ENCODE measurements around the gene HOXA7. TPM values are rescaled to one million over a fixed set of nuclear protein-coding genes. Genes with fewer than 3 reads are reported as not detected.

Gene HOXA7
- 4.0 to 5.2 TPM (median 5.0 TPM) in 5 replicates for total RNA-seq (2022; extraction: Qiagen RNA extraction; ENCODE audit: low read depth)

GRCh38 chr7:27156508-27156898 lies at the start of gene HOXA7:
HOXA7 (minus strand) TSS chr7:27156675; CDS start chr7:27156545, 130 bp downstream.

GRCh38 chr7:27199849-27200760 lies 43.6 kb upstream of the HOXA7 start, which contains the start of gene HOXA13:
HOXA13 (minus strand) TSS chr7:27200091; CDS start chr7:27200077, 14 bp downstream.

GRCh38 chr7:27185013-27185853 lies 28.8 kb upstream of the HOXA7 start, which contains the start of gene HOXA11:
HOXA11 (minus strand) TSS chr7:27185232; CDS start chr7:27185144, 88 bp downstream.

GRCh38 chr7:27173956-27174873 lies 17.7 kb upstream of the HOXA7 start, which contains the start of gene HOXA10:
HOXA10 (minus strand) TSS chr7:27174320; CDS start chr7:27174306, 14 bp downstream.

GRCh38 chr7:27165089-27165995 lies 8.9 kb upstream of the HOXA7 start, which contains the start of gene HOXA9:
HOXA9 (minus strand) TSS chr7:27165537; CDS start chr7:27165457, 80 bp downstream.

GRCh38 chr7:27151931-27152815 lies 4.3 kb downstream of the HOXA7 start, which contains the start of gene HOXA3:
HOXA3 (minus strand) TSS chr7:27152583; CDS start chr7:27110640, 41,943 bp downstream.

GRCh38 chr7:27147199-27148030 lies 9.1 kb downstream of the HOXA7 start, which contains the start of gene HOXA6:
HOXA6 (minus strand) TSS chr7:27147774; CDS start chr7:27147749, 25 bp downstream.

GRCh38 chr7:27143023-27143949 lies 13.2 kb downstream of the HOXA7 start, which contains the start of gene HOXA5:
HOXA5 (minus strand) TSS chr7:27143681; CDS start chr7:27143607, 74 bp downstream.

GRCh38 chr7:27130540-27131389 lies 25.7 kb downstream of the HOXA7 start, which contains the start of gene HOXA4:
HOXA4 (minus strand) TSS chr7:27130757; CDS start chr7:27130733, 24 bp downstream.

Other genes with a start within 250 kb of the HOXA7 start
- gene HOXA1, start 60.7 kb downstream of the HOXA7 start, total RNA-seq (2022; extraction: Qiagen RNA extraction; ENCODE audit: low read depth): 2.2 to 4.1 TPM (median 3.5 TPM) in 5 replicates
- gene HOXA2, start 54.0 kb downstream of the HOXA7 start, total RNA-seq (2022; extraction: Qiagen RNA extraction; ENCODE audit: low read depth): 0.77 to 1.4 TPM (median 0.98 TPM) in 5 replicates
- 2.0 to 2.9 TPM (median 2.4 TPM) in 5 replicates for gene HOXA4, start 25.9 kb downstream of the HOXA7 start, total RNA-seq (2022; extraction: Qiagen RNA extraction; ENCODE audit: low read depth)
- 2.8 to 7.5 TPM (median 6.6 TPM) in 5 replicates for gene HOXA5, start 13.0 kb downstream of the HOXA7 start, total RNA-seq (2022; extraction: Qiagen RNA extraction; ENCODE audit: low read depth)
- gene HOXA6, start 8.9 kb downstream of the HOXA7 start, total RNA-seq (2022; extraction: Qiagen RNA extraction; ENCODE audit: low read depth): 0.98 to 2.1 TPM (median 1.5 TPM) in 5 replicates
- gene HOXA3, start 4.1 kb downstream of the HOXA7 start, total RNA-seq (2022; extraction: Qiagen RNA extraction; ENCODE audit: low read depth): 6.0 to 11.2 TPM (median 9.0 TPM) in 5 replicates
- gene HOXA9, start 8.9 kb upstream of the HOXA7 start, total RNA-seq (2022; extraction: Qiagen RNA extraction; ENCODE audit: low read depth): 0.49 to 0.76 TPM (median 0.58 TPM) in 5 replicates
- gene HOXA10, start 17.6 kb upstream of the HOXA7 start, total RNA-seq (2022; extraction: Qiagen RNA extraction; ENCODE audit: low read depth): 6.4 to 8.3 TPM (median 7.5 TPM) in 5 replicates
- 0.67 to 0.92 TPM (median 0.89 TPM) in 5 replicates for gene HOXA11, start 28.6 kb upstream of the HOXA7 start, total RNA-seq (2022; extraction: Qiagen RNA extraction; ENCODE audit: low read depth)
- 0.97 to 2.2 TPM (median 2.0 TPM) in 5 replicates for gene HOXA13, start 43.4 kb upstream of the HOXA7 start, total RNA-seq (2022; extraction: Qiagen RNA extraction; ENCODE audit: low read depth)
- 0.07 to 0.32 TPM (median 0.23 TPM) in 3 of 5 replicates, not detected in the others for gene EVX1, start 86.1 kb upstream of the HOXA7 start, total RNA-seq (2022; extraction: Qiagen RNA extraction; ENCODE audit: low read depth)